H9 (cell line): ENCODE measurements around the gene FOXF1. TPM values are rescaled to one million over a fixed set of nuclear protein-coding genes. Genes with fewer than 3 reads are reported as not detected.

ENCODE experiments used
- DNase-seq: peaks from one replicate; pipeline ENCODE4 v3.0.0-alpha.2; 2017
- H2AFZ ChIP-seq: one replicate; pipeline ENCODE4 v1.6.1; 2013; ENCODE audit warnings: mild to moderate bottlenecking, low read length, control low read depth, moderate library complexity
- H2AK5ac ChIP-seq: 2 replicates; pipeline ENCODE4 v1.6.1; 2013; ENCODE audit warnings: low read length, control low read depth, mixed read lengths; ENCODE audit not compliant: insufficient read length
- H2BK120ac ChIP-seq: one replicate; pipeline ENCODE4 v1.6.1; 2013; ENCODE audit warnings: low read depth, mild to moderate bottlenecking, low read length, control low read depth, inconsistent platforms; ENCODE audit not compliant: poor library complexity, severe bottlenecking
- H2BK12ac ChIP-seq: 2 replicates; pipeline ENCODE4 v1.6.1; 2013; ENCODE audit warnings: low read length, control low read depth, mixed read lengths, low read depth; ENCODE audit not compliant: insufficient read length
- H2BK15ac ChIP-seq: 2 replicates; pipeline ENCODE4 v1.6.1; 2013; ENCODE audit warnings: low read depth, low read length, control low read depth
- H2BK20ac ChIP-seq: one replicate; pipeline ENCODE4 v1.6.1; 2013; ENCODE audit warnings: low read depth, mild to moderate bottlenecking, low read length, control low read depth, inconsistent platforms; ENCODE audit not compliant: poor library complexity, severe bottlenecking
- H2BK5ac ChIP-seq: 2 replicates; pipeline ENCODE4 v1.6.1; 2013; ENCODE audit warnings: low read length, control low read depth, mixed read lengths; ENCODE audit not compliant: insufficient read length
- H3K14ac ChIP-seq: 2 replicates; pipeline ENCODE4 v1.6.1; 2013; ENCODE audit warnings: low read length, control low read depth; ENCODE audit not compliant: insufficient read depth
- H3K18ac ChIP-seq: 2 replicates; pipeline ENCODE4 v1.6.1; 2013; ENCODE audit warnings: low read depth, mild to moderate bottlenecking, mixed read lengths, low read length, control low read depth; ENCODE audit not compliant: insufficient read length
- H3K23ac ChIP-seq: 2 replicates; pipeline ENCODE4 v1.6.1; 2013; ENCODE audit warnings: low read length, control low read depth, mixed read lengths, low read depth; ENCODE audit not compliant: insufficient read length
- H3K23me2 ChIP-seq: 2 replicates; pipeline ENCODE4 v1.6.1; 2013; ENCODE audit warnings: low read depth, mild to moderate bottlenecking, mixed read lengths, low read length, control low read depth; ENCODE audit not compliant: insufficient read length, poor library complexity, severe bottlenecking
- H3K27ac ChIP-seq: 2 replicates; pipeline ENCODE4 v1.5.1; 2013; ENCODE audit warnings: low read length, control low read depth, mixed read lengths, low read depth; ENCODE audit not compliant: insufficient read length
- H3K27me3 ChIP-seq: 2 replicates; pipeline ENCODE4 v1.6.1; 2013; ENCODE audit warnings: low read length, control low read depth, inconsistent platforms; ENCODE audit not compliant: insufficient read depth
- H3K4ac ChIP-seq: 2 replicates; pipeline ENCODE4 v1.6.1; 2013; ENCODE audit warnings: low read depth, mild to moderate bottlenecking, control low read depth, inconsistent platforms, low read length, moderate library complexity
- H3K4me1 ChIP-seq: 2 replicates; pipeline ENCODE4 v1.6.1; 2013; ENCODE audit warnings: low read length, control low read depth, inconsistent platforms; ENCODE audit not compliant: insufficient read depth
- H3K4me2 ChIP-seq: 2 replicates; pipeline ENCODE4 v1.6.1; 2013; ENCODE audit warnings: low read length, control low read depth, mixed read lengths; ENCODE audit not compliant: insufficient read length, insufficient read depth
- H3K56ac ChIP-seq: 2 replicates; pipeline ENCODE4 v1.6.1; 2013; ENCODE audit warnings: low read depth, mild to moderate bottlenecking, mixed read lengths, low read length, control low read depth; ENCODE audit not compliant: insufficient read length
- H3K79me1 ChIP-seq: 2 replicates; pipeline ENCODE4 v1.6.1; 2013; ENCODE audit warnings: low read depth, mild to moderate bottlenecking, moderate library complexity, low read length, control low read depth, inconsistent platforms; ENCODE audit not compliant: insufficient read depth, poor library complexity, severe bottlenecking
- H3K79me2 ChIP-seq: 2 replicates; pipeline ENCODE4 v1.6.1; 2013; ENCODE audit warnings: low read length, control low read depth, inconsistent platforms; ENCODE audit not compliant: insufficient read depth
- H3K9ac ChIP-seq: 2 replicates; pipeline ENCODE4 v1.6.1; 2013; ENCODE audit warnings: low read length, control low read depth, mixed read lengths; ENCODE audit not compliant: insufficient read length; ENCODE audit errors: extremely low read depth
- H3K9me3 ChIP-seq: one replicate; pipeline ENCODE4 v1.6.1; 2013; ENCODE audit warnings: low read depth, low read length, inconsistent platforms; ENCODE audit not compliant: control insufficient read depth
- H3T11ph ChIP-seq: one replicate; pipeline ENCODE4 v1.6.1; 2013; ENCODE audit warnings: mild to moderate bottlenecking, low read length, control low read depth, inconsistent platforms
- H4K20me1 ChIP-seq: one replicate; pipeline ENCODE4 v1.6.1; 2013; ENCODE audit not compliant: control insufficient read depth, insufficient read length, insufficient read depth
- H4K5ac ChIP-seq: 2 replicates; pipeline ENCODE4 v1.6.1; 2013; ENCODE audit warnings: low read depth, mild to moderate bottlenecking, mixed read lengths, low read length, control low read depth; ENCODE audit not compliant: insufficient read length
- H4K8ac ChIP-seq: replicated peaks from 2 replicates; pipeline ENCODE4 v1.6.1; 2013; ENCODE audit warnings: low read length, control low read depth, mixed read lengths, low read depth; ENCODE audit not compliant: insufficient read length
- H4K91ac ChIP-seq: 2 replicates; pipeline ENCODE4 v1.6.1; 2013; ENCODE audit warnings: low read depth, mild to moderate bottlenecking, moderate library complexity, mixed read lengths, low read length, control low read depth; ENCODE audit not compliant: insufficient read length
- H3K27ac Mint-ChIP-seq, 3 experiments: 2 replicates in 2 of 3; 3 replicates in 1 of 3; pipeline ENCODE4 v1.8.0; 2020 to 2021; ENCODE audit warnings: mixed read lengths in 3 of 3, mild to moderate bottlenecking in 1 of 3, moderate library complexity in 1 of 3
- H3K27me3 Mint-ChIP-seq: 2 replicates; pipeline ENCODE4 v1.8.0; 2021; ENCODE audit warnings: low read depth, mild to moderate bottlenecking, moderate library complexity, mixed read lengths
- H3K36me3 Mint-ChIP-seq, 3 experiments: 2 replicates in 2 of 3; 3 replicates in 1 of 3; pipeline ENCODE4 v1.8.0; 2020 to 2021; ENCODE audit warnings: low read depth in 3 of 3, mixed read lengths in 3 of 3; ENCODE audit not compliant: insufficient read depth in 1 of 3
- H3K4me1 Mint-ChIP-seq, 2 experiments: 2 replicates each; pipeline ENCODE4 v1.8.0; 2020; ENCODE audit warnings: mixed read lengths in 2 of 2
- H3K4me3 Mint-ChIP-seq, 2 experiments: 2 replicates in 1 of 2; 3 replicates in 1 of 2; pipeline ENCODE4 v1.8.0; 2020 to 2021; ENCODE audit warnings: mild to moderate bottlenecking in 2 of 2, mixed read lengths in 2 of 2, moderate library complexity in 1 of 2
- H3K9me3 Mint-ChIP-seq, 2 experiments: 2 replicates in 1 of 2; 3 replicates in 1 of 2; pipeline ENCODE4 v1.8.0; 2020; ENCODE audit warnings: mild to moderate bottlenecking in 2 of 2, mixed read lengths in 2 of 2, moderate library complexity in 1 of 2
- WGBS: extraction: QIAGEN DNeasy Blood & Tissue Kit; methylation state at CpG from one replicate; pipeline ENCODE4 v1.1.7; 2013; ENCODE audit warnings: missing lambda C conversion rate, low lambda C conversion rate, mixed read lengths; ENCODE audit not compliant: insufficient read length; ENCODE audit errors: extremely low coverage; 5-methylcytosine and 5-hydroxymethylcytosine counted together
- total RNA-seq: library from RNA; stranded (reverse); gene quantifications from 2 replicates; pipeline ENCODE4 v1.2.1, GENCODE V29; 2021
- TF ChIP-seq, protein P1 (sequence below): fragments of 200-600 bp; sonication (generic); conservative IDR thresholded peaks from 3 replicates; pipeline ENCODE4 v1.8.0; 2021; ENCODE audit warnings: antibody characterized with exemption, mild to moderate bottlenecking

Gene FOXF1
- total RNA-seq, 1 experiment from 2014 or later: not detected

DNA sequence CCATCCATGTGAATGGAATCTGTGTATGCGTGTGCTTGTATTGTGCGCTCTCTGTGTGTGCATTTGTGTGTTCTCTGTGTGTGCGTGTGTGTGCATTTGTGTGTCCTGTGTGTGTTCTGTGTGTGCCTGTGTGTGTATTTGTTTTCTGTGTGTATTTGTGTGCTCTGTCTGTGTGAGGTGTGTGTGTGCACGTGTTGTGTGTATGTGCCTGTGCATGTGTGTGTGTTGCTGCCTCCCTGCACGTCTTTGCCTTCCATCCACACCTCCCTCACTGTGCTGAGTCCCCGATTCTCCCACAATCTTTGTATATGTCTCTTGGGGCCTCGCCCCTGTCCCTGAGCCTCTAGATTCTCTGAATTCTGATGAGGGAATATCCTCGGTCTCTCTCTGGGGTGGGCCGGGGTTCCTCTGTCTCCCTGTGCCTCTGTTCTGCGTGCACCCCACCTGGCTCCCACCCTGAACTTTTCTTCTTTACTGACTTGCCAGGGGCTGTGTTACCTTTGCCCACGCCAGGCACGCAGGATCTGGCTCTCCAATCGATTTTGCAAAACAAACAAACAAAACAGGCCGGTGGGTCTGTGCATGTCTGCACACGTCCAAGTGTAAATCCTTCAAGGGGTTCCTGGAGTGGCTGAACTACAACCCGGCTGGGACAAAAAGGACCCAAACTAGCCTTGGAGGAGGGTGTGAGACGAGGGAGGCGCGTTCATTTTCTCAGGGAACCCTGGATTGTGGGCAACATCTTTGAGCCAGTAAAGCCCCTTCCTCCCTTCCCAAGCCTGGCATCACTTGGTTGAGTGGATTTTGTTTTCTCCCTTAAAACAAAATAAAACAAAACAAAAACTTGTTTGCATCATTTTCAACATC, 8.1 kb upstream of the FOXF1 start:
- H4K91ac ChIP-seq: no peak overlapping the region
- H2AK5ac ChIP-seq: no peak overlapping the region
- H2AFZ ChIP-seq: no peak overlapping the region
- no peak overlapping the region for H3K4me3 Mint-ChIP-seq
- no peak overlapping the region for H3K18ac ChIP-seq
- H2BK5ac ChIP-seq: no peak overlapping the region
- no peaks in the 10 kb centered on the region for H3K79me1 ChIP-seq
- peaks cover 3% of the 10 kb centered on the region; the same call in 1 of the 2 replicates for H3K4me1 ChIP-seq
- peaks cover 14 to 48% of the 10 kb centered on the region in 2 experiments for H3K4me1 Mint-ChIP-seq
- TF ChIP-seq, protein P1, sequence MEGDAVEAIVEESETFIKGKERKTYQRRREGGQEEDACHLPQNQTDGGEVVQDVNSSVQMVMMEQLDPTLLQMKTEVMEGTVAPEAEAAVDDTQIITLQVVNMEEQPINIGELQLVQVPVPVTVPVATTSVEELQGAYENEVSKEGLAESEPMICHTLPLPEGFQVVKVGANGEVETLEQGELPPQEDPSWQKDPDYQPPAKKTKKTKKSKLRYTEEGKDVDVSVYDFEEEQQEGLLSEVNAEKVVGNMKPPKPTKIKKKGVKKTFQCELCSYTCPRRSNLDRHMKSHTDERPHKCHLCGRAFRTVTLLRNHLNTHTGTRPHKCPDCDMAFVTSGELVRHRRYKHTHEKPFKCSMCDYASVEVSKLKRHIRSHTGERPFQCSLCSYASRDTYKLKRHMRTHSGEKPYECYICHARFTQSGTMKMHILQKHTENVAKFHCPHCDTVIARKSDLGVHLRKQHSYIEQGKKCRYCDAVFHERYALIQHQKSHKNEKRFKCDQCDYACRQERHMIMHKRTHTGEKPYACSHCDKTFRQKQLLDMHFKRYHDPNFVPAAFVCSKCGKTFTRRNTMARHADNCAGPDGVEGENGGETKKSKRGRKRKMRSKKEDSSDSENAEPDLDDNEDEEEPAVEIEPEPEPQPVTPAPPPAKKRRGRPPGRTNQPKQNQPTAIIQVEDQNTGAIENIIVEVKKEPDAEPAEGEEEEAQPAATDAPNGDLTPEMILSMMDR: no peak
- H3K23ac ChIP-seq: no peak overlapping the region
- WGBS: no CpG with 5 or more reads among the region's 19 CpGs
- H3K4ac ChIP-seq: no peak overlapping the region
- no peak overlapping the region for H4K8ac ChIP-seq
- no peak overlapping the region for H4K5ac ChIP-seq
- no peak overlapping the region for H3K27ac Mint-ChIP-seq
- H3K9me3 ChIP-seq: no peaks in the 10 kb centered on the region
- no peak overlapping the region for H2BK120ac ChIP-seq
- no peak overlapping the region for H3K27ac ChIP-seq
- no peak overlapping the region for H2BK12ac ChIP-seq
- H4K20me1 ChIP-seq: no peaks in the 10 kb centered on the region
- no peaks in the 10 kb centered on the region for H3K36me3 Mint-ChIP-seq
- no peak overlapping the region for H3K14ac ChIP-seq
- no peak overlapping the region for H3T11ph ChIP-seq
- no peak overlapping the region for H3K4me2 ChIP-seq
- H3K9me3 Mint-ChIP-seq: peaks cover 0 to 27% of the 10 kb centered on the region in 2 experiments; a peak in 3 of 5 replicates
- H2BK15ac ChIP-seq: no peak overlapping the region
- H3K56ac ChIP-seq: no peak overlapping the region
- peaks cover 97% of the 10 kb centered on the region for H3K27me3 ChIP-seq
- H3K79me2 ChIP-seq: no peaks in the 10 kb centered on the region
- H3K23me2 ChIP-seq: no peaks in the 10 kb centered on the region
- H3K27me3 Mint-ChIP-seq: peaks cover 98% of the 10 kb centered on the region
- DNase-seq: no peak
- H3K9ac ChIP-seq: no peak overlapping the region
- H2BK20ac ChIP-seq: no peak overlapping the region
